Right cardiac atrium (tissue), 5 donors: ENCODE results near the gene KIFBP. TPM values are rescaled to one million over a fixed set of nuclear protein-coding genes. Genes with fewer than 3 reads are reported as not detected.
A peak's percentile ranks its signal among the peaks of the same experiment; 100 is the strongest.

Experiments used
- ATAC-seq, 2 donors: fragments of 200-7000 bp; cut with Tn5 transposase; one replicate each; pipeline versions ENCODE4 v1.8.0 to v1.9.1; 2020; ENCODE audit warnings: moderate library complexity in 2 of 2, mild to moderate bottlenecking in 1 of 2
- DNase-seq, 3 donors: peaks; one replicate each; pipeline ENCODE4 v3.0.0-alpha.2; 2020
- H3K27ac ChIP-seq: one replicate; pipeline ENCODE4 v1.5.1; 2013; ENCODE audit warnings: mild to moderate bottlenecking, low read length, control low read depth, moderate library complexity
- H3K27me3 ChIP-seq: one replicate; pipeline ENCODE4 v1.6.1; 2013; ENCODE audit not compliant: control insufficient read depth, insufficient read depth
- H3K4me1 ChIP-seq: one replicate; pipeline ENCODE4 v1.6.1; 2013; ENCODE audit warnings: low read length; ENCODE audit not compliant: control insufficient read depth, insufficient read depth
- H3K4me3 ChIP-seq: one replicate; pipeline ENCODE4 v1.5.1; 2013; ENCODE audit warnings: low read length, control low read depth
- H3K9me3 ChIP-seq: one replicate; pipeline ENCODE4 v1.6.1; 2013; ENCODE audit warnings: low read length; ENCODE audit not compliant: control insufficient read depth
- WGBS: extraction: QIAGEN DNeasy Blood & Tissue Kit; methylation state at CpG from one replicate; pipeline ENCODE4 v1.1.7; 2013; 5-methylcytosine and 5-hydroxymethylcytosine counted together
- intact Hi-C, 4 donors: fragments of 100-400 bp; cut with DNase I; formaldehyde crosslinking; loops; one replicate each; pipeline versions ENCODE4 v1.11.0 to v1.14.0; 2022 to 2023
- polyA plus RNA-seq: library from polyadenylated mRNA; stranded (reverse); fragments of 200-250 nt; gene quantifications from one replicate; pipeline ENCODE4 v1.2.3, GENCODE V29; 2013
- total RNA-seq, 4 donors: library from RNA; stranded (reverse); fragmentation: NEBNext Ultra II Directional; extraction: Animal tissue kit (Norgen Biotek cat#: 25700); gene quantifications; one replicate each; pipeline ENCODE4 v1.2.1, GENCODE V29; 2021
- donor health status: healthy with polysubstance abuse.
- donor health status: DM: no; HTN: yes; CAD: no.
- donor health status: DM: no; HTN: no; CAD: no.
- donor health status: DM: no; HTN: yes; CAD: no; lungs with severe emphysema.
- donor health status: DM: yes; HTN: yes; CAD: no.

KIFBP gene
- total and polyA plus RNA-seq, 5 donors = 29.2 to 36.9 (median 33.9) TPM

GRCh38 chr10:69051303-69051702 lies 62.7 kb downstream of the KIFBP start:
- H3K27ac ChIP-seq = no peak overlapping the region
- DNase-seq = peak in 1 of 3 donors; percentile 64
- no peak for ATAC-seq
- intact Hi-C loops = no loop called here
- WGBS = 47% methylated on average over 3 of the region's 3 CpGs
- H3K27me3 ChIP-seq = no peaks in the 10 kb centered on the region
- no peaks in the 10 kb centered on the region for H3K4me1 ChIP-seq
- no peak overlapping the region for H3K4me3 ChIP-seq
- no peaks in the 10 kb centered on the region for H3K9me3 ChIP-seq

GRCh38 chr10:69051710-69052487 lies 63.3 kb downstream of the KIFBP start:
- intact Hi-C loops = no loop called here
- peak overlapping the region; percentile 6 for H3K27ac ChIP-seq
- DNase-seq = no peak
- peak; percentile 27 to 38 for ATAC-seq
- H3K27me3 ChIP-seq = no peaks in the 10 kb centered on the region
- H3K9me3 ChIP-seq = no peaks in the 10 kb centered on the region
- H3K4me3 ChIP-seq = no peak overlapping the region
- no peaks in the 10 kb centered on the region for H3K4me1 ChIP-seq
- 73% methylated on average over 10 of the region's 10 CpGs for WGBS

GRCh38 chr10:69052736-69053135 lies 64.1 kb downstream of the KIFBP start:
- peak overlapping the region; percentile 31 for H3K27ac ChIP-seq
- no peak overlapping the region for H3K4me3 ChIP-seq
- intact Hi-C loops = no loop called here
- ATAC-seq (no peak), DNase-seq (no peak)
- peaks cover 2% of the 10 kb centered on the region for H3K4me1 ChIP-seq
- H3K9me3 ChIP-seq = no peaks in the 10 kb centered on the region
- 80% methylated on average over 6 of the region's 6 CpGs for WGBS
- H3K27me3 ChIP-seq = no peaks in the 10 kb centered on the region

- H3K27me3 ChIP-seq = no peaks in the 10 kb centered on the region
- H3K9me3 ChIP-seq = no peaks in the 10 kb centered on the region
- H3K4me3 ChIP-seq = no peak overlapping the region
- 94% methylated on average over 2 of the region's 2 CpGs for WGBS
- intact Hi-C loops = loop anchor here in 1 of 4 donors (5.0 kb wide), 1 partner anchor 37 kb away; no protein-coding TSS in a partner anchor
- ATAC-seq (no peak), DNase-seq (no peak)
- peaks cover 5% of the 10 kb centered on the region for H3K4me1 ChIP-seq
- H3K27ac ChIP-seq = no peak overlapping the region
Observed at GRCh38 chr10:69055241-69055640, 66.6 kb downstream of the KIFBP start.

- Histone ChIP-seq H3K27me3 (no peaks in the 10 kb centered on the region), H3K27ac (no peak overlapping the region), H3K9me3 (no peaks in the 10 kb centered on the region), H3K4me1 (peaks cover 5% of the 10 kb centered on the region), H3K4me3 (no peak overlapping the region)
- DNase-seq (no peak), ATAC-seq (peak; percentile 49 to 61)
- intact Hi-C loops = loop anchor here in 1 of 4 donors (5.0 kb wide), 1 partner anchor 36 kb away; no protein-coding TSS in a partner anchor
- WGBS = 47% methylated on average over 7 of the region's 7 CpGs
Observed at GRCh38 chr10:69056129-69056528, 67.5 kb downstream of the KIFBP start.

- Histone ChIP-seq H3K27ac (peak overlapping the region; percentile 34), H3K27me3 (no peaks in the 10 kb centered on the region), H3K4me1 (peaks cover 5% of the 10 kb centered on the region), H3K4me3 (no peak overlapping the region), H3K9me3 (no peaks in the 10 kb centered on the region)
- 69% methylated on average over 14 of the region's 14 CpGs for WGBS
- DNase-seq = no peak
- no peak for ATAC-seq
- intact Hi-C loops = loop anchor here in 1 of 4 donors (5.0 kb wide), 1 partner anchor 36 kb away; no protein-coding TSS in a partner anchor
Observed at GRCh38 chr10:69056536-69057260, 68.1 kb downstream of the KIFBP start.

GRCh38 chr10:69057261-69057950 lies 68.8 kb downstream of the KIFBP start:
- H3K4me3 ChIP-seq = no peak overlapping the region
- no peaks in the 10 kb centered on the region for H3K9me3 ChIP-seq
- H3K27me3 ChIP-seq = no peaks in the 10 kb centered on the region
- intact Hi-C loops = loop anchor here in 1 of 4 donors (5.0 kb wide), 1 partner anchor 35 kb away; no protein-coding TSS in a partner anchor
- DNase-seq (peak; percentile 43 to 79 (median 79)), ATAC-seq (peak; percentile 33 to 46)
- H3K27ac ChIP-seq = peak overlapping the region; percentile 66
- WGBS = 47% methylated on average over 14 of the region's 14 CpGs
- H3K4me1 ChIP-seq = peaks cover 8% of the 10 kb centered on the region

- 0% methylated on average over 1 of the region's 1 CpG for WGBS
- Histone ChIP-seq H3K27me3 (no peaks in the 10 kb centered on the region), H3K9me3 (no peaks in the 10 kb centered on the region), H3K4me3 (no peak overlapping the region), H3K4me1 (peaks cover 11% of the 10 kb centered on the region), H3K27ac (peak overlapping the region; percentile 66)
- intact Hi-C loops = loop anchor here in 1 of 4 donors (5.0 kb wide), 1 partner anchor 34 kb away; no protein-coding TSS in a partner anchor
- ATAC-seq (peak in 1 of 2 donors; percentile 7), DNase-seq (no peak)
Observed at GRCh38 chr10:69057951-69058297, 69.3 kb downstream of the KIFBP start.

- H3K9me3 ChIP-seq = no peaks in the 10 kb centered on the region
- intact Hi-C loops = no loop called here
- ATAC-seq (no peak), DNase-seq (no peak)
- 97% methylated on average over 8 of the region's 8 CpGs for WGBS
- no peak overlapping the region for H3K4me3 ChIP-seq
- H3K27me3 ChIP-seq = no peaks in the 10 kb centered on the region
- peaks cover 13% of the 10 kb centered on the region for H3K4me1 ChIP-seq
- peak overlapping the region; percentile 36 for H3K27ac ChIP-seq
Observed at GRCh38 chr10:69060127-69060798, 71.7 kb downstream of the KIFBP start.

- ATAC-seq = peak; percentile 91 to 92
- peak overlapping the region; percentile 95 for H3K27ac ChIP-seq
- H3K9me3 ChIP-seq = no peaks in the 10 kb centered on the region
- 26% methylated on average over 20 of the region's 20 CpGs for WGBS
- intact Hi-C loops = no loop called here
- peak; percentile 66 to 83 (median 69) for DNase-seq
- no peaks in the 10 kb centered on the region for H3K27me3 ChIP-seq
- no peak overlapping the region for H3K4me3 ChIP-seq
- H3K4me1 ChIP-seq = peaks cover 18% of the 10 kb centered on the region
Observed at GRCh38 chr10:69061305-69062161, 72.9 kb downstream of the KIFBP start.
